Measurements from ENCODE around the gene MAN1A1.

- TF ChIP-seq CTCF (IDR thresholded peaks at IDR 0.05; ENCODE audit: insufficient read depth, low read length, poor library complexity, severe bottlenecking) (no peak), EZH2phosphoT487 (conservative IDR thresholded peaks at IDR 0.05; ENCODE audit: low read length) (no peak)
These were observed 59.3 kb downstream of the MAN1A1 start for GRCh38 chr6:119290306-119290705.

Data from SU-DHL-6 (cell line).